ENCODE results near the gene DCUN1D4. TPM values are rescaled to one million over a fixed set of nuclear protein-coding genes. Genes with fewer than 3 reads are reported as not detected.

Gene DCUN1D4
- total RNA-seq, 1 donor from 2014 or later, result 26.8 TPM

- intact Hi-C loops (cut with micrococcal nuclease), result no loop called here
Measured at GRCh38 chr4:51853027-51853682, 10.2 kb downstream of the DCUN1D4 start.

GRCh38 chr4:51855270-51855669 is 12.3 kb downstream of the DCUN1D4 start:
- intact Hi-C loops (cut with micrococcal nuclease), result no loop called here

DNA sequence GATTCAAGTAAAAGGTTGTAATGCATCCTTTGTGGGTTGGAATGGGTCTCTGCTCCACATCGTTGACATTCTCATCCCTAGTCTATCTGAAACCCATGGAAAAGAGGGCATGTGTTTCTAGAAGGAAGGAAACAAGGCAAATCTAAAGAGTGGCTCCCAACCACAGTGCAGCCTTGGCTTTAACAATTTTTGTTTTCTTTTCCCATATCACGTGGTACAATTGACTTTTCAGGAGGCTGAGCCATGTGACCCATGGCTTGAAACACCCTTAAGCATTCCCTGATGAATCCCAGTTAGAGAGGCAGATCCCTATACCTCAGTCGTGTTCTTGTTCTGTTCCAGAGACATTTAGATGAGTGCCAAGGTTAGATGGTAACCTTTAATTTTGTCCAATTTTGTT is 12.8 kb downstream of the DCUN1D4 start:
- intact Hi-C loops (cut with micrococcal nuclease), result no loop called here

DNA sequence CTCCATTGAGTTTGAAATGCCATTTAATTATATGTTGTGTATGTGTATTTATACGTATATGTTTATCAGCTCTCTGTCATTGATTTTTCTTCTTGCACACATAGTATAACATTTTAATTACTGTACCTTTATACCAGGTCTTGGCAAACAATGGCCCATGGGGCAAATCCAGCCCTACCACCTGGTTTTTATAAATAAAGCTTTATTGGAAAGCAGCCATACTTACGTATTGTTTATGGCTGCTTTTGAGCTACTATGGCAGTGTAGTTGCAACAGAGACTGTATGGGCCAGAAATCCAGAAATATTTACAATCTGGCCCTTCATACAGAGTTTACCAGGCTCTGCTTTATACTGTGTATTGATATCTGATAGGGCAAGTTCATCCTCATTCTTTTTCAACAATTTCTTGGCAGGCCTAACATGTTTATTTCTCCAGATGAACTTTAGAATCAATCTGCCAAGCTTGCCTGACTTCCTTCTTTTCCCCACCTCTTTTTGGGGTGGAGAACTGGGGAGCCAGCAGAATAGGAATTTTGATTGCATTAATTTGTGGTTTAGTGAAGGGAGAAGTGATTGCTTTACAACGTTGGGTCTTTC is 15.8 kb downstream of the DCUN1D4 start:
- intact Hi-C loops (cut with micrococcal nuclease), result no loop called here

- intact Hi-C loops (cut with micrococcal nuclease), result no loop called here
Measured at GRCh38 chr4:51859476-51860031, 16.6 kb downstream of the DCUN1D4 start.

DNA sequence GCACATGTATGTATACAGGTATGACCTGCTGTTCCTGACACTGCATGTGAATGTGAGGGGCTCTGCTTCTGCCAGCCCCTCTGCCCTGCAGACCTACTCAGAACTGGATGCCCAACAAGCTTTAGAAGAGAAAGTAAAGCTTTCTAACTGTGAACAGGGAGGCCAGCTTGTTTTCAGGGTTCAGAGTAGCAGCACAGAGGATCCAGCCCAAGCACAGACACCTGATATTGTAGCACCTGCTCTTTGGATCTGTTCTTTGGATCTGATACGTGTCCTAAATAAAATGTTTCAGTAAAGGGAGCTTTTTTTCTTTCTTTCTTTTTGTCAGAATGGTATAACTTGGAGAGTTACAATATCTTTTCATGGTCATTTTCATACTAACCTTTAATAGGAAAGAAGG is 19.2 kb downstream of the DCUN1D4 start:
- intact Hi-C loops (cut with micrococcal nuclease), result no loop called here

GRCh38 chr4:51862781-51863180 is 19.8 kb downstream of the DCUN1D4 start:
- intact Hi-C loops (cut with micrococcal nuclease), result no loop called here

- intact Hi-C loops (cut with micrococcal nuclease), result no loop called here
Measured at GRCh38 chr4:51865717-51866116, 22.8 kb downstream of the DCUN1D4 start.

GRCh38 chr4:51866835-51867234 is 23.9 kb downstream of the DCUN1D4 start:
- intact Hi-C loops (cut with micrococcal nuclease), result no loop called here

GRCh38 chr4:51867689-51868448 is 24.9 kb downstream of the DCUN1D4 start:
- intact Hi-C loops (cut with micrococcal nuclease), result no loop called here

DNA sequence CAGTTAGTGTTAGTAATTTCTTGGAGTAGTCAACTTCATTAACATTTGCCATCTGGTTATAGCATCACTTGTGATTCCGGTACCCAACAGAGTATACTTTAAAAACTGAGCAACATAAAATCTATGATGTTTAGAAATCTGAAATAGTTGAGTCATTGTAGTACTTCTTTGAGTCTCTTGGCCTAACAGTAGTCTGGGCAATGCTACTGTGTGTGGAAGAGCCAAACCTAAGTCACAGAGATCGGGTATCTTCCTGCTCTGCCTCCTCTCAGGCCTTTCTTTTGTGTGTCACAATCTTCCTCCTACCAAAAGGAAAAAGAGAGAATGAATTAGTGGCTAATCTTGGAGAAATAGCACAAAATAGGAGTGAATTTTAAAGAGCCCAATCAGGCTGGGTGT is 25.5 kb downstream of the DCUN1D4 start:
- intact Hi-C loops (cut with micrococcal nuclease), result no loop called here

GRCh38 chr4:51870441-51871188 is 27.7 kb downstream of the DCUN1D4 start:
- intact Hi-C loops (cut with micrococcal nuclease), result no loop called here

DNA sequence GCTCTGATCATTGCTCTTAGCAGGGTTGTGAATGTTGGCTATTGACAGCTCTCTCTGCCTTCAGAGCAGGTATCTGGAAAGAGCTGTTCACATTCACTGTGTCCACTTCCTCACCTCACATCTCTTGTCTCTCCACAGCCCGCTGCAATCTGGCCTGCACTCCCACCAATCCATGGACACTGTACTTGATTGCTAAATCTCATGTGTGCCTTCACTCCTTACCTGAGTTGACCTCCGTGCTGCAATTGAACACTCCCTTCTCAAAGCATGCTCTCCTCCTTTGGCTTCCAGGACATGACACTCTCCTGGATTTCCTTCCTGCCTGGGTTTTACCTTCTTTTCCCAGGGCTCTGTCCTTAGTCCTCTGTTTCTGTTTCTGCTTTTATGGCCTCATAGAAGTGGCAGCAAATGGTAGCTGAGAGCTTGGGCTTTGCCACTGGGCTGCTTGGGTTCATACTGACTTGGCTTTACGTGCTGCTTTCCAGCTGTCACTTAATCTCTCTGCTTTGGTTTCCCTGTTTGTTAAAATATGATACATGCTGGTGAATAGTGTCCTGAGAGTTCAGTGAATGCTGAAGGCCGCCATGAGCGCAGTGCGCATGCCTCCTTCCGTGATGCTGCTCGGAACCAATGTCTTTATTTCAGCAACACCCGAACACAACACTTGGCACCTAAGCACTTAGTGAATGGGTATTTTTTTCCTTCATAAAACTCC is 29.5 kb downstream of the DCUN1D4 start:
- intact Hi-C loops (cut with micrococcal nuclease), result no loop called here

- intact Hi-C loops (cut with micrococcal nuclease), result no loop called here
Measured at GRCh38 chr4:51874551-51874950, 31.6 kb downstream of the DCUN1D4 start.

DNA sequence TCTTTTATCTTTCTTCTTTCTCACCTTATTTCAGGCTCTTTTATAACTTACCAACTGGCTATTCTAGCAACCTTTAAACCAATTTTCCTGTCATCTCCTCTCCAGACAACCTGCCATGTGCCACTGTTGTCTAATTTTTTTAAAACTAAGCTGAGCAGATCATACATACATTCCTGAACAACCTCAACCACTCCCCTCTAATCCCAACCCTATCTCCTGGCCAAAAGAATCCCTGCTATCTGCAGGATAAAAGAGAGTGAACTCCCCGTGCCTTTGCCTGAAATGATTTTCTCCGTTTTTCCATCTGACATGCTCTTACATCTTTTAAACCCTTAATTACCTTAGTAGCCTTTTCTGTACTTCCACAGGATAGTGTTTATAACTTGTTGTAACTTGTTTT is 35.5 kb downstream of the DCUN1D4 start:
- intact Hi-C loops (cut with micrococcal nuclease), result no loop called here

DNA sequence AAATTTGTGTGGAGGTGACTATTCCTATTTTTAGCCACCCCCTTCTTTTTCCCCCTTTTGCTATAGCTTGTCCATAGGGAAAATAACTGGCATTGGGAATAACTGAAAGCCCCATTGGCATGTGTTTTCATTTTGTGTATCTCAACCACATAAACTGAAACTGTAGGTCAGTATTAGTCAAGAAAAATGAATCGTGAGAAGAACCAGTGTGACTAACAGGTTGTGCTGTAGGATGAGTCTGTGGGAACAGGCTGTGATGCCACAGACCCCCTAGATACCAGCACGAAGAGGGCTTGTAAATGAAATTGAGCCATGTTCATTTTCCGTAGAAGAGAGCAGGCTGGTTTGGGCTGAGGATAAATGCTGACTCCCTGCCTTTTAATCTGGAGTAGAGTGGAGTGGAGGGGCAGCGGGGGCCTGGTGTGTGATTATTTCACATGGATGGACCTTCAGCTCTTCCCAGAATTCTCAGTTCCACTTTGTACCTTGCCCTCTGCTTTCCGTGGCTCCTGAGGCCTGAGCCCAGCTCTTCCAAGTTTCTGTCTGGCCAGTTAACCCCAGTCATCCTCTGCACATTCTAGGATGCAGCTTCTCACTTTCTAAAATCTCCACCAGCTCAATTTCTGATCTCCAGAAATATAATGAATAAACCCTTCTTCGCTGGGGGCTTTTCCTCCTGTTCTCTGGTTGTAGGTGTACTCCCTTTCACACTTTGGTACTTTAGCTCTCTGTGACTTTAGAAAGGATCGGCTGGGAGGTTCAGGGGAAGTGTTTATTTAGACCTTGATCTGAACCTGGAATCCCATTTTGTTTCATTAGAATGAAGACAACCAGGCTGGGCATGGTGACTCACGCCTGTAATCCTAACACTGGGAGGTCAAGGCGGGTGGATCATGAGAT is 37.3 kb downstream of the DCUN1D4 start:
- intact Hi-C loops (cut with micrococcal nuclease), result no loop called here

GRCh38 chr4:51884055-51884454 is 41.1 kb downstream of the DCUN1D4 start:
- intact Hi-C loops (cut with micrococcal nuclease), result no loop called here

DNA sequence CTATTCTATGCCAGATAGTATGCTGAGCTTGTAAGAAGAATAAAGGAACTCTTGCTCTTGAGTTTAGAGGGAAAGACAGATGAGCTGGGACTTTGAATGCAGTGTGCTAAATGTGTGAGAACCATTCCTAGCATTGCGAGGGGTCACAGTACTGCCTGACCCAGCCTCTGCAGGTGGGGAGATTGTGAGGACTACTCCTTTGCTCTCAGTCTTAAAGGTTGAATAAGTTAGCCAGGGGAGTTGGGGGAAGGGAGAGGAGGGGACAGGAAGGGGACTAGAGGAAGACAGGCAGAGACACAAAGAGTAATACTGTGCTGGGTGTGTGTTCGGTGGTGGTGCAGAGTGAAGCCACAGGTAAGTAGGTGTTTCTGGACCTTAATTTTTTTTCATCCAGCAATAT is 41.7 kb downstream of the DCUN1D4 start:
- intact Hi-C loops (cut with micrococcal nuclease), result loop anchor here (1.0 kb wide), 1 partner anchor 142 kb away; no protein-coding TSS in a partner anchor

- intact Hi-C loops (cut with micrococcal nuclease), result loop anchor here (1.0 kb wide), 1 partner anchor 141 kb away; no protein-coding TSS in a partner anchor
Measured at GRCh38 chr4:51885363-51885762, 42.4 kb downstream of the DCUN1D4 start.

GRCh38 chr4:51890760-51891159 is 47.8 kb downstream of the DCUN1D4 start:
- intact Hi-C loops (cut with micrococcal nuclease), result no loop called here
